Thoracic aorta (tissue), 2 donors: ENCODE measurements around the gene GRM8. TPM values are rescaled to one million over a fixed set of nuclear protein-coding genes. Genes with fewer than 3 reads are reported as not detected.

Experiments used
- ATAC-seq: fragments of 150-250 bp; one replicate; pipeline ENCODE4 v1.8.0; 2017; ENCODE audit warnings: low read depth; ENCODE audit not compliant: insufficient number of reproducible peaks, low FRiP score
- DNase-seq: peaks from one replicate; pipeline ENCODE4 v3.0.0-alpha.2; 2020; ENCODE audit warnings: low spot score
- H3K27ac ChIP-seq, 2 donors: fragments of 200-600 bp; sonication (generic); 1 replicate in 1 of 2; 2 replicates in 1 of 2; pipeline ENCODE4 v1.5.1; 2016; ENCODE audit warnings: mild to moderate bottlenecking in 2 of 2, moderate library complexity in 2 of 2
- H3K27me3 ChIP-seq: fragments of 200-600 bp; sonication (generic); replicated peaks from 2 replicates; pipeline ENCODE4 v1.6.0; 2016; ENCODE audit warnings: mild to moderate bottlenecking; ENCODE audit not compliant: insufficient read depth
- H3K36me3 ChIP-seq: fragments of 200-600 bp; sonication (generic); one replicate; pipeline ENCODE4 v1.5.1; 2016
- H3K4me1 ChIP-seq, 2 donors: fragments of 200-600 bp; sonication (generic); 1 replicate in 1 of 2; 2 replicates in 1 of 2; pipeline versions ENCODE4 v1.5.1 to v1.6.0; 2016; ENCODE audit warnings: low read depth in 2 of 2, mild to moderate bottlenecking in 1 of 2; ENCODE audit not compliant: control insufficient read depth in 1 of 2
- H3K4me3 ChIP-seq: fragments of 200-600 bp; sonication (generic); 2 replicates; pipeline ENCODE4 v1.5.1; 2016; ENCODE audit warnings: mild to moderate bottlenecking
- H3K9me3 ChIP-seq: fragments of 200-600 bp; sonication (generic); 2 replicates; pipeline ENCODE4 v1.5.1; 2016
- total RNA-seq, 2 donors: library from RNA; depleted of rRNA; stranded (reverse); fragments of >200 nt; gene quantifications; one replicate each; pipeline versions ENCODE4 v1.1.0 to v1.2.3, GENCODE V29; 2016
- TF ChIP-seq, protein P1 (sequence below): fragments of 200-600 bp; sonication (generic); IDR thresholded peaks from one replicate; pipeline ENCODE4 v1.5.1; 2019; ENCODE audit warnings: antibody characterized with exemption

GRM8 gene
- total RNA-seq, 2 donors from 2014 or later = not detected

- H3K9me3 ChIP-seq = no peaks in the 10 kb centered on the region
- DNase-seq = no peak
- no peaks in the 10 kb centered on the region for H3K27me3 ChIP-seq
- peak overlapping the region; percentile 85 for H3K4me3 ChIP-seq
- H3K4me1 ChIP-seq = peaks cover 11 to 21% of the 10 kb centered on the region in 2 donors
- no peak for ATAC-seq
- H3K36me3 ChIP-seq = no peaks in the 10 kb centered on the region
- H3K27ac ChIP-seq = no peak overlapping the region
- TF ChIP-seq, protein P1, sequence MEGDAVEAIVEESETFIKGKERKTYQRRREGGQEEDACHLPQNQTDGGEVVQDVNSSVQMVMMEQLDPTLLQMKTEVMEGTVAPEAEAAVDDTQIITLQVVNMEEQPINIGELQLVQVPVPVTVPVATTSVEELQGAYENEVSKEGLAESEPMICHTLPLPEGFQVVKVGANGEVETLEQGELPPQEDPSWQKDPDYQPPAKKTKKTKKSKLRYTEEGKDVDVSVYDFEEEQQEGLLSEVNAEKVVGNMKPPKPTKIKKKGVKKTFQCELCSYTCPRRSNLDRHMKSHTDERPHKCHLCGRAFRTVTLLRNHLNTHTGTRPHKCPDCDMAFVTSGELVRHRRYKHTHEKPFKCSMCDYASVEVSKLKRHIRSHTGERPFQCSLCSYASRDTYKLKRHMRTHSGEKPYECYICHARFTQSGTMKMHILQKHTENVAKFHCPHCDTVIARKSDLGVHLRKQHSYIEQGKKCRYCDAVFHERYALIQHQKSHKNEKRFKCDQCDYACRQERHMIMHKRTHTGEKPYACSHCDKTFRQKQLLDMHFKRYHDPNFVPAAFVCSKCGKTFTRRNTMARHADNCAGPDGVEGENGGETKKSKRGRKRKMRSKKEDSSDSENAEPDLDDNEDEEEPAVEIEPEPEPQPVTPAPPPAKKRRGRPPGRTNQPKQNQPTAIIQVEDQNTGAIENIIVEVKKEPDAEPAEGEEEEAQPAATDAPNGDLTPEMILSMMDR = peak; percentile 4
Measured at GRCh38 chr7:127254163-127254684, 1.5 kb upstream of the GRM8 start.

DNA sequence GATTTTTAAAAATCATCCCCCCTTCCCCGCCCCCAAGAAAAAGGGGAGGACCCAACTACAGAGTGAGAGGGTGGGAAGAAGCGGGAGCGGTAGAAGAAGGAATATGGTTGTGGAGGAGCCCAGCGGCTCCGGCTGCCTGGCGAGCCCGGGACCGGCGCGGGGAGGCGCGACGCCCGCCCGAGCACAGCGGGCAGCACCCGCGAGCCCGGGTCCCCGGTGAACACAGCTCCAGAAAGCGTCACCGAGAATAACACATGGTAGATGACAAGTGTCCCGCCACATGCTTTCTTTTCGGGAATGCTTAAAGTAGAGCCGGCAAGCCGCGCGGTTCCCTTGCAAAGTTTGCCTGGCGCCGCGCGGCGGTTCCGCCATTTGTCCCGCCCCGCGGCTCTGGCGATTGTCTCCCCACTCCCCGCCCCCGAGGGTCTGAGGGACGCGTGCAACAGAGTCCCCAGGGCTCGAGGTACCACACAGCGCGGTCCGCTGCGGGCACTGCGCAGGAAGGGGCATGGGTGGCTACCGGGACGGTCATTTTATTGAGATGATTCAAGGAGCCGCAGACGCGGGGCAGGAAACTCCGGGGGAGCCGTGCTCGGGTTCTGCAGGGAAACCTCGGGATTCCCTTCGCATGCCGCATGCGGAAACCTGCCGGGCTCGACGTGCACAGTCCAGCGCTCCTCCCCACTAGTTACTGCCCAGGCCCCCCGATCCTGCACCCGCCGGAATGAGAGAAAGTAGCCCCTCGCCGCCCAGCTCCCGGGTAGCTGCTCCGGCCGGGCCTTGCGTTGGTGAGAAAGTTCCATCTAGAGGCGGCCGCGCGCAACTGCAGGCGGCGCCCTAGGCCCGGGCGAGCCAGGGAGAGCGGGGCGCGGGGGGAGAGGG is 781 bp upstream of the GRM8 start:
- Histone ChIP-seq H3K9me3 (no peaks in the 10 kb centered on the region), H3K27me3 (no peaks in the 10 kb centered on the region), H3K4me1 (peaks cover 11 to 21% of the 10 kb centered on the region in 2 donors), H3K27ac (no peak overlapping the region), H3K36me3 (no peaks in the 10 kb centered on the region), H3K4me3 (peak overlapping the region; percentile 85)
- DNase-seq (peak; percentile 9), ATAC-seq (no peak)
- TF ChIP-seq, protein P1 = peak; percentile 92

DNA sequence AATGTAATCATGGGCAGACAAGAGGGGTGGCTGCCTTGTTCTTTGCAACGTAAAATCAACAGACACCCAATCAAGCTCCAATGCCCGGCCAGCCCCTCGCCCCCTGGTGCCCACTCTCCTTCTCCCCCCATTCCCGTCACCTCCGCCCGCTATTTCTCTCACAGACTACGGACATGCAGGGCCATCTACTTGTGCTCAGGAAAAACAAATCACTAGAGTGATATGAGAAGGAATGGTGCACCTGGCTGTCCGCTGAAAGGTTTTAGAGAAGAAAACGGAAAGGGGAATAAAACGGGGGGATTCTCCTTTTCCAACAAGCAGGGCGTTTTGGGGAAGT is 396 bp downstream of the GRM8 start:
- DNase-seq (no peak), ATAC-seq (no peak)
- Histone ChIP-seq H3K4me3 (peak overlapping the region; percentile 85), H3K9me3 (no peaks in the 10 kb centered on the region), H3K27me3 (no peaks in the 10 kb centered on the region), H3K27ac (no peak overlapping the region), H3K4me1 (peaks cover 11 to 21% of the 10 kb centered on the region in 2 donors), H3K36me3 (no peaks in the 10 kb centered on the region)
- TF ChIP-seq, protein P1 = no peak

DNA sequence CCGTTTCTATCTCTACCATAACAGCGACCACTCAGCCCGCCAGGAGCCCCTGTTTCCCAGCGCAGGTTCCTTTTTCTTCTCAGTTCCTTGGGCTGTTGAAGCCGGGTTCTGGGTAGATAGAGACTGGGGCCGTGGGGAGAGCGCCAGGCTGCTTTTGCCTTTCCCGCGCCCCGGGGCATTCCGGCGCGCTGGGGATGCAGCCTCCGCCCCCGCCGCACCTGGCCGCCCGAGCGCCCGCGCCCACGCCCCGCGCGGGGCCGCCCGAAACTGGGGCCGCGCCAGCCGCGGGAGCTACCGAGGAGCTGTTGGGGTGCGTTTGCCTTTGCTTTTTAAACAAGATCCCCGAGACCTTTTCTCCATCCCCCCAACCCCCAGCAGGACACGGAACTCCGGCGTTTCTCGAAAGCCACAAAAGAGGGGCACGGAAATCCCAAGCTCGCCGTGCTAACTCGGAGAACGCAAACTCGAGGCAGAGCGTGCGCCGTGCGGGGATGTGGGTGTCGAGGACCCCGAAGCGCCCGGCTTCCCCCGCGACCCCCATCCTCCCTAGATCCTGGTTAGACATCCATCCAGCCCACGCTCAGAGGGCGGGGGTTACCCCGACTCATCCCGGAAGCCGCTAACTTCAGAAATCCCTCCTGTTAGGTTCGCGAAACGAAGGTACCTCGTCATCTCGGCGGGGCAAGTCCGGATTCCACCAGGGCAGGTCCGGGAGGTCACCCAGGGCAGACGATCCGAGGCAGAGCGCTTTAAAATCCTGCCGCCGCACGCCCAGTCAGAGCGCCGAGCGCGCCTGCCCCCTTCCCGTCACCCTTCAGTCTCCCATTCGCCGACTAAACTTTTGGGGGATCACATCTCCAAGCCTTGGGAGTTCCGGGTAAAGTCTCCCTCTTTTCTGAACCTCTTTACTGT is 1.0 kb downstream of the GRM8 start:
- H3K36me3 ChIP-seq = no peaks in the 10 kb centered on the region
- no peak overlapping the region for H3K27ac ChIP-seq
- no peaks in the 10 kb centered on the region for H3K9me3 ChIP-seq
- peaks cover 11 to 21% of the 10 kb centered on the region in 2 donors for H3K4me1 ChIP-seq
- no peak for ATAC-seq
- TF ChIP-seq, protein P1 = no peak
- peak overlapping the region; percentile 85 for H3K4me3 ChIP-seq
- H3K27me3 ChIP-seq = no peaks in the 10 kb centered on the region
- no peak for DNase-seq

DNA sequence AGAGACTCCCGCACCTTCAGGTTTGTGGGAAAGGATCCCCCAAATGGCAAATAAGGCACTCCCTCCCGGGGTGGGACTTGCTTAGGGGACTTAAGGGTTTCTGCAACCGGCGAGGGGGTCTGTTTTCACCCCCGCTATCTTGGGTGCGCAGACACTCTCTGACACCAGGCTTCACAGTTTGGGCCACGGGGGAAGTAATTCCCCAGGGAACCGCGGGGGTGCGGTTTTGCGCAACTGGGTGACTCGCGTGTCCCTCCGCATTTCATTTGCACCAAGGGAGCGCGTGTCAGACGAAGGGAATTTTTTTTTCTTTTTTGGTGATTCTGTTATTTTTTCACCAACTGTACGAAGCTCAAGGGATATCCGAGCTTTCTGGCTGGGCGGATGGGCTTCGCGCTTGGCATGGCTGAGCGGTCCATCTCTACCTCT is 1.7 kb downstream of the GRM8 start:
- ATAC-seq (no peak), DNase-seq (no peak)
- Histone ChIP-seq H3K9me3 (no peaks in the 10 kb centered on the region), H3K36me3 (no peaks in the 10 kb centered on the region), H3K4me3 (peak overlapping the region; percentile 85), H3K27me3 (no peaks in the 10 kb centered on the region), H3K4me1 (peaks cover 11 to 21% of the 10 kb centered on the region in 2 donors), H3K27ac (no peak overlapping the region)
- TF ChIP-seq, protein P1 = no peak
